Measurements from ENCODE around the gene EMILIN1. TPM values are rescaled to one million over a fixed set of nuclear protein-coding genes. Genes with fewer than 3 reads are reported as not detected.

The EMILIN1 gene
- total and polyA plus RNA-seq, 2 of the 8 experiments (the other 6 are each of a cell fraction or from before 2014, with no cell fraction given): 1.9 to 3.0 TPM

DNA sequence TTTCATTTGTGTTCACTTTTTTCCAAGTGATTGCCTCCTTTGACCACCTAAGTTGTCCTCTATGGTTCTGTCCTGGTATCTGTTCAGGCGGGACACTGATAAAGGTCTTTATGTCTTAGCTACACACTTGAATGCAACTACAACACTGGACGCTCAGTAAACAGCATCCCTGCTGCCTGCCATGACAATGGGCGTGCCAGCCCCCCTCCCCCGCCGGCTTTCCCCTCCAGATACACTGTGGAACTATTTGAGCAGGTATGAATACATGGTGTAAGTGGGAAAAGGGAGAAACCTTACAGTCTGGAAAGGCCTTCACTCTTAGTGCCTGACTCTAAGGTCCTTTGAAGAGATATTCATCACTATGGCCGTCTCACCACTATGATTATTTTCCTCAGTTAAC is 21.2 kb upstream of the EMILIN1 start:
- DNase-seq (ENCODE audit: low read depth in 1 of 2, low spot score in 2 of 2) (no peak), FAIRE-seq (no peak)
- no peaks in the 10 kb centered on the region for H3K27me3 ChIP-seq (replicated peaks in 1 of 4; ENCODE audit: control insufficient read depth in 3 of 4, extremely low read depth in 1 of 4, insufficient read depth in 3 of 4, low read length in 3 of 4)
- H3K23me2 ChIP-seq (ENCODE audit: low read depth, low read length): peaks cover 1% of the 10 kb centered on the region
- no peak overlapping the region for H2AK5ac ChIP-seq (ENCODE audit: low read depth, low read length)
- no peak overlapping the region for H3K4me2 ChIP-seq (ENCODE audit: insufficient read depth in 1 of 2, low read depth in 2 of 2, low read length in 2 of 2)
- H2BK12ac ChIP-seq (ENCODE audit: low read depth, low read length): no peak overlapping the region
- H3K9ac ChIP-seq (replicated peaks in 1 of 4; ENCODE audit: extremely low read depth in 1 of 4, low read depth in 3 of 4, low read length in 3 of 4): no peak overlapping the region
- WGBS, 2 experiments (ENCODE audit: extremely low coverage in 1 of 2, insufficient coverage in 1 of 2, insufficient read length in 1 of 2, insufficient replicate concordance in 2 of 2, low coverage in 1 of 2, low lambda C conversion rate in 2 of 2, missing lambda C conversion rate in 1 of 2): 84% methylated on average over 6 of the region's 6 CpGs; no CpG with 5 or more reads in 1 of the 2 experiments
- H2BK15ac ChIP-seq (ENCODE audit: low read length): no peak overlapping the region
- no peak overlapping the region for H3K23ac ChIP-seq (ENCODE audit: insufficient read length)
- no peaks in the 10 kb centered on the region for H3K79me2 ChIP-seq (ENCODE audit: control insufficient read depth in 1 of 2, insufficient read depth in 2 of 2, low read length in 2 of 2)
- H4K5ac ChIP-seq (ENCODE audit: insufficient read length, low read depth, low read length): no peak overlapping the region
- H2AFZ ChIP-seq (ENCODE audit: low read length): no peak overlapping the region
- H3K4me3 ChIP-seq (ENCODE audit: extremely low read depth in 1 of 4, insufficient read depth in 2 of 4, low read depth in 3 of 4, low read length in 4 of 4): no peak overlapping the region
- H3K4me1 ChIP-seq (replicated peaks in 1 of 4; ENCODE audit: control insufficient read depth in 3 of 4, insufficient read depth in 4 of 4, low read length in 3 of 4): no peaks in the 10 kb centered on the region; a peak in 2 of 7 replicates
- H4K8ac ChIP-seq (ENCODE audit: extremely low read depth, insufficient read depth, low read length): no peak overlapping the region
- peaks cover 0 to 7% of the 10 kb centered on the region in 2 experiments for H4K20me1 ChIP-seq (replicated peaks in 1 of 2; ENCODE audit: control insufficient read depth in 1 of 2, insufficient read depth in 2 of 2, low read length in 2 of 2)
- peaks cover 17 to 47% (median 25%) of the 10 kb centered on the region in 4 experiments for H3K36me3 ChIP-seq (ENCODE audit: control insufficient read depth in 2 of 4, insufficient read depth in 4 of 4, low read length in 3 of 4)
- H3K27ac ChIP-seq (ENCODE audit: low read depth, low read length): no peak overlapping the region
- ChIA-PET POLR2A (ENCODE audit: partially characterized antibody) (interaction anchor here (1.4 to 19.3 kb wide), 3 partner anchors 10 to 26 kb away, joined by 3 to 441 read pairs (median 7); partner anchors contain the start of gene OST4), CTCF (ENCODE audit: partially characterized antibody) (interaction anchor here (1.2 to 18.3 kb wide), 3 partner anchors 10 to 37 kb away, joined by 3 to 160 read pairs (median 4); partner anchors contain the start of genes EMILIN1 and KHK)
- H2BK5ac ChIP-seq (ENCODE audit: low read depth, low read length): no peak overlapping the region
- no peak overlapping the region for H2BK120ac ChIP-seq (replicated peaks; ENCODE audit: low read depth, low read length)
- no peaks in the 10 kb centered on the region for H3K9me3 ChIP-seq (ENCODE audit: insufficient read depth in 2 of 2, low read depth in 1 of 2, low read length in 1 of 2)
- no peak overlapping the region for H3K18ac ChIP-seq (ENCODE audit: extremely low read depth, low read length)
- no peaks in the 10 kb centered on the region for H3K79me1 ChIP-seq (ENCODE audit: low read depth, low read length)
- no peak overlapping the region for H4K91ac ChIP-seq (replicated peaks; ENCODE audit: insufficient read length, low read length)
- no peak overlapping the region for H3K56ac ChIP-seq (replicated peaks; ENCODE audit: insufficient read length, low read depth, low read length)
- no peak overlapping the region for H2BK20ac ChIP-seq (ENCODE audit: low read length)
- no peak overlapping the region for H3K14ac ChIP-seq (ENCODE audit: insufficient read length)
- H3K4ac ChIP-seq (replicated peaks; ENCODE audit: insufficient read length, low read depth, low read length): no peak overlapping the region
- TF ChIP-seq TEAD4 (IDR thresholded peaks at IDR 0.05; ENCODE audit: low read depth, low read length) (no peak), SIX5 (IDR thresholded peaks at IDR 0.05; ENCODE audit: low read depth, low read length) (no peak), BACH1 (IDR thresholded peaks at IDR 0.05; ENCODE audit: low read length) (no peak), KDM1A (IDR thresholded peaks at IDR 0.05; ENCODE audit: borderline replicate concordance, low read length) (no peak), TCF12 (IDR thresholded peaks at IDR 0.05; ENCODE audit: low read depth, low read length) (no peak), CBX8 (IDR thresholded peaks at IDR 0.05; ENCODE audit: borderline replicate concordance, low read depth, low read length) (no peak), TBP (IDR thresholded peaks at IDR 0.05; ENCODE audit: low read depth, low read length) (no peak), POU5F1 (IDR thresholded peaks at IDR 0.05; ENCODE audit: low read depth, low read length) (no peak), FOSL1 (IDR thresholded peaks at IDR 0.05; ENCODE audit: insufficient read depth, low read depth, low read length) (no peak), EGR1 (IDR thresholded peaks at IDR 0.05; ENCODE audit: borderline replicate concordance, low read depth, low read length) (no peak), BCL11A (IDR thresholded peaks at IDR 0.05; ENCODE audit: low read depth in 2 of 2, low read length in 2 of 2) (no peak), CHD2 (IDR thresholded peaks at IDR 0.05; ENCODE audit: low read length) (no peak), EP300 (IDR thresholded peaks at IDR 0.05; ENCODE audit: borderline replicate concordance in 1 of 2, low read depth in 2 of 2, low read length in 2 of 2) (no peak)
- TF ChIP-seq, protein P1, sequence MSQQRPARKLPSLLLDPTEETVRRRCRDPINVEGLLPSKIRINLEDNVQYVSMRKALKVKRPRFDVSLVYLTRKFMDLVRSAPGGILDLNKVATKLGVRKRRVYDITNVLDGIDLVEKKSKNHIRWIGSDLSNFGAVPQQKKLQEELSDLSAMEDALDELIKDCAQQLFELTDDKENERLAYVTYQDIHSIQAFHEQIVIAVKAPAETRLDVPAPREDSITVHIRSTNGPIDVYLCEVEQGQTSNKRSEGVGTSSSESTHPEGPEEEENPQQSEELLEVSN (IDR thresholded peaks at IDR 0.05): no peak

All from H1 (cell line).